HFF-Myc (cell line): ENCODE data around the gene SLC7A11.
A peak's percentile ranks its signal among the peaks of the same experiment; 100 is the strongest.
"Not testable (repeated sequence)": the region's sequence is repeated elsewhere in the genome, so short reads cannot be mapped to it uniquely, and the experiment has no call there.

Experiments used
- DNase-seq: peaks from one replicate; pipeline ENCODE4 v3.0.0-alpha.2; 2011; ENCODE audit warnings: low read depth; ENCODE audit errors: extremely low read depth
- H3K4me3 ChIP-seq: replicated peaks from 2 replicates; pipeline ENCODE4 v1.5.1; 2011; ENCODE audit warnings: low read depth, mild to moderate bottlenecking, control low read depth, low read length
- TF ChIP-seq, protein P1 (sequence below): IDR thresholded peaks from 2 replicates; pipeline ENCODE4 v1.5.1; 2012; ENCODE audit warnings: mild to moderate bottlenecking, low read depth, low read length, control low read depth; ENCODE audit errors: missing control alignments

Gene SLC7A11

GRCh38 chr4:138238521-138239292, 3.4 kb downstream of the SLC7A11 start:
- H3K4me3 ChIP-seq = peak overlapping the region; percentile 61
- TF ChIP-seq, protein P1, sequence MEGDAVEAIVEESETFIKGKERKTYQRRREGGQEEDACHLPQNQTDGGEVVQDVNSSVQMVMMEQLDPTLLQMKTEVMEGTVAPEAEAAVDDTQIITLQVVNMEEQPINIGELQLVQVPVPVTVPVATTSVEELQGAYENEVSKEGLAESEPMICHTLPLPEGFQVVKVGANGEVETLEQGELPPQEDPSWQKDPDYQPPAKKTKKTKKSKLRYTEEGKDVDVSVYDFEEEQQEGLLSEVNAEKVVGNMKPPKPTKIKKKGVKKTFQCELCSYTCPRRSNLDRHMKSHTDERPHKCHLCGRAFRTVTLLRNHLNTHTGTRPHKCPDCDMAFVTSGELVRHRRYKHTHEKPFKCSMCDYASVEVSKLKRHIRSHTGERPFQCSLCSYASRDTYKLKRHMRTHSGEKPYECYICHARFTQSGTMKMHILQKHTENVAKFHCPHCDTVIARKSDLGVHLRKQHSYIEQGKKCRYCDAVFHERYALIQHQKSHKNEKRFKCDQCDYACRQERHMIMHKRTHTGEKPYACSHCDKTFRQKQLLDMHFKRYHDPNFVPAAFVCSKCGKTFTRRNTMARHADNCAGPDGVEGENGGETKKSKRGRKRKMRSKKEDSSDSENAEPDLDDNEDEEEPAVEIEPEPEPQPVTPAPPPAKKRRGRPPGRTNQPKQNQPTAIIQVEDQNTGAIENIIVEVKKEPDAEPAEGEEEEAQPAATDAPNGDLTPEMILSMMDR = no peak
- no peak for DNase-seq

GRCh38 chr4:138237132-138237531, 5.0 kb downstream of the SLC7A11 start:
- not testable (repeated sequence) for DNase-seq, H3K4me3 ChIP-seq

GRCh38 chr4:138236037-138236436, 6.1 kb downstream of the SLC7A11 start:
- no peak for DNase-seq
- H3K4me3 ChIP-seq = no peak overlapping the region
- TF ChIP-seq, protein P1 = no peak

DNA sequence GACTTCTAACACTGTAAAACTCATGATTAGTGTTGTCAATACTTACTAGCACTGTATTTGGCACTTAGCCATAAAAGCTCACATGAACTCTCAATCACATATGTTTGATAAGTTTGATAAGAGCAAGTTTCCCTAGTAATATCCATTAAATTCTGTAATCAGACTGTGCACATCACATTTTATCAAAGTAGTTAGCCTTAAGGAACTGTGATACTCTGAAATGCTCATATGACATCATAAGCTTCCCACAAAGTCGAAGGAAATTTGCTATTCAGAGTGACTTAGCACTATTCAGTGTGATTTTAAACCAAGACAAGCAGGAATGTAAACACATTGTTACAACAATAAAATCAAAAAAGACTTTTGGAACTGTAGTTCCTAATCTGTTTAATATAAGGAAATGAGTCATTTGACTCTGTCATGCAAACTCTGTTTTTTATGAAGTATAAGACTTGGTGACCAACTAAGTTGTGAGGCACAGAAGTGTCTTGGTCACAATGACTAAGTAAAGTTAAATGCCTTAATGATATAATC, 6.7 kb downstream of the SLC7A11 start:
- H3K4me3 ChIP-seq = no peak overlapping the region
- TF ChIP-seq, protein P1 = no peak
- peak; percentile 72 for DNase-seq

- H3K4me3 ChIP-seq = no peak overlapping the region
- DNase-seq = no peak
- TF ChIP-seq, protein P1 = no peak
Measured at GRCh38 chr4:138234248-138234647, 7.9 kb downstream of the SLC7A11 start.

- TF ChIP-seq, protein P1 = no peak
- no peak for DNase-seq
- no peak overlapping the region for H3K4me3 ChIP-seq
Measured at GRCh38 chr4:138233313-138234034, 8.7 kb downstream of the SLC7A11 start.

- TF ChIP-seq, protein P1 = no peak
- no peak overlapping the region for H3K4me3 ChIP-seq
- DNase-seq = no peak
Measured at GRCh38 chr4:138232364-138232763, 9.8 kb downstream of the SLC7A11 start.
